Fibroblast of villous mesenchyme (primary cell): ENCODE data around the gene NUP98. TPM values are rescaled to one million over a fixed set of nuclear protein-coding genes. Genes with fewer than 3 reads are reported as not detected.

ENCODE experiments used
- DNase-seq: peaks from one replicate; pipeline ENCODE4 v3.0.0-alpha.2; 2010; ENCODE audit warnings: low read depth
- H3K4me3 ChIP-seq: 2 replicates; pipeline ENCODE4 v1.5.1; 2011; ENCODE audit warnings: low read depth, mild to moderate bottlenecking, low read length
- CTCF ChIP-seq: IDR thresholded peaks from 2 replicates; pipeline ENCODE4 v1.5.1; 2012; ENCODE audit warnings: low read depth, mild to moderate bottlenecking, low read length; ENCODE audit not compliant: insufficient read depth
- total RNA-seq: library from RNA; depleted of rRNA; stranded (reverse); fragments of >200 nt; gene quantifications from 2 replicates; pipeline ENCODE4 v1.2.3, GENCODE V29; 2012

The NUP98 gene
- total RNA-seq, 1 donor = 183 TPM

- no peak for TF ChIP-seq CTCF
- H3K4me3 ChIP-seq = no peak overlapping the region
- DNase-seq = no peak
Measured at GRCh38 chr11:3810446-3810845, 13.1 kb upstream of the NUP98 start.

- DNase-seq = no peak
- TF ChIP-seq CTCF = no peak
- no peak overlapping the region for H3K4me3 ChIP-seq
Measured at GRCh38 chr11:3809624-3809928, 12.2 kb upstream of the NUP98 start.

- TF ChIP-seq CTCF = peak; percentile 43
- DNase-seq = peak; percentile 52
- H3K4me3 ChIP-seq = peak overlapping the region; percentile 79
Measured at GRCh38 chr11:3808861-3809623, 11.7 kb upstream of the NUP98 start.

- DNase-seq = peak; percentile 48
- TF ChIP-seq CTCF = peak; percentile 79
Measured at GRCh38 chr11:3807909-3808860, 10.8 kb upstream of the NUP98 start, which contains the start of gene PGAP2. PGAP2 (plus strand) TSS chr11:3808560; CDS start chr11:3811260, 2,700 bp downstream.

GRCh38 chr11:3803726-3804495, 6.6 kb upstream of the NUP98 start:
- TF ChIP-seq CTCF = no peak
- no peak overlapping the region for H3K4me3 ChIP-seq
- DNase-seq = peak; percentile 38

More at GRCh38 chr11:3807909-3808860, 10.8 kb upstream of the NUP98 start, which contains the start of gene PGAP2:
- peak within 1 kb of the TSS; percentile 79 for H3K4me3 ChIP-seq

- TF ChIP-seq CTCF = no peak
- DNase-seq = no peak
- H3K4me3 ChIP-seq = no peak overlapping the region
Measured at GRCh38 chr11:3802011-3802790, 4.8 kb upstream of the NUP98 start.
